A204.1 (cell line): ENCODE measurements around the gene HPSE2.

ENCODE experiments used
- FAIRE-seq: peaks from 2 replicates; lab custom pipeline; 2012; peaks lifted over from hg19 to GRCh38; lab: Jason Lieb, UNC

The HPSE2 gene

DNA sequence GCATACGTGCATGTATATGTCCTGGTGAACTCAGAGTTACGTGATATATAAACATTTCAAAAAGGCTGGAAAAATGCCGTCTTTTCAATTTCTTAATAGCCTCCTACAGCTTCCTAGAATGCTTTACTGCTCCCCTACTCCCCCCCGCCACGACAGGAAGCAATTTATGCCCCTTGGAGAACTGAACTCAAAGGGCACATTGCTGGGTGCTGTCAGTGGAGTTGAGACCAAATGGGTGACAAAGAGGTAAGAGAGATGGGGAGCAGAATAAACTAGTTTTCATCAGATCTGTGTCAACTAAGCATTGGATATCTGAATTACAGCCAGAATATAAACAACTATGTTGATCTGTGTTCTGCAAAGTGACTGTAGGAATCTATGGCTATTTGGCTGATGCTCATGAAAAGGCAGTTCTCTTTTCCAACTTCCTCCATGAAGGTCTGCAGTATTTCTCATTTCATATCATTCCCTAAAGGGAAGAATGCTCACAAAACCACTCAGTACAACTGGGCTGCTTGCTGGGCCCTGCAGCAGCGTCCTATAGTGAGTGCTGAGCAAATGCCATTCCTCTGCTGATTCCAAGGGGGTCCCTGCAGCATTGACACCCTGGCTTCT is 617.6 kb downstream of the HPSE2 start:
- no peak for FAIRE-seq

DNA sequence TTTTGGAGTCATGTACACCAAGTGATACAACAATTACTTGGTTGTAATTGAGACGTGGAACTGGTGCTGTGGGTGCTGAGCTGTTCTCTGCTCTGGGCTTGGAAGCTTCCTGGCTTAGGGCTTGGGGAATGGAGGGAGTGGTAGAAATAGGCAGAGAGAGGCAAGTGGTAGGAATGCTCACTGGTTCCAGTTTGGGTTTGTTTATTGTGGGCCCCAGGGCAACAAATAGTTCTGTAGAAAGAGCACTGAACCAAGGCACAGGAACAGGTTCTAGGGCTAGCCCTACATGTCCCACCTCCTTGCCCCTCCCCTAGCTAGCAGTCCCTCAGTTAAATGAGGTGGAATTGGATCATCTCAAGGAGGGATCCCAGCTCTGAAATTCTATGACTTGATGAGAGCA is 622.2 kb downstream of the HPSE2 start:
- FAIRE-seq, result no peak

DNA sequence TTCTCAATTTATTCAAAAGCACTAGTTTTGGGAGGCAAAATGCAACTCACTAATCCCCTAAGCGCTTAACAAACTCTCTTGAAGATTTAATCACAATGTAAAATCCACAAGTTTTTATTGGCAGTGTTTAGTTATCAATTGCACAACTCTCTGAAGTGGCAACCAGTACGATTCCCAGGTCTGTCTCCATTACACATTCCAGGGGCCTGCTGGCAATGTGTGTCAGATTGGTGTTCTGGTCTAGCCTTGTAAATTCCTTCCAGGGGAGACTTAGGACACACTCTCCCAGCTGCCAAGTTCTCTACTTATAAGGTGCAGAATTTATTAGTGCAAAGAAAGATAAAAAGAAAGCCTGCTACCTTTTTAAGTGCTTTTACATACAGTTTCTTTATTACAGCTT is 624.2 kb downstream of the HPSE2 start:
- FAIRE-seq, result no peak

DNA sequence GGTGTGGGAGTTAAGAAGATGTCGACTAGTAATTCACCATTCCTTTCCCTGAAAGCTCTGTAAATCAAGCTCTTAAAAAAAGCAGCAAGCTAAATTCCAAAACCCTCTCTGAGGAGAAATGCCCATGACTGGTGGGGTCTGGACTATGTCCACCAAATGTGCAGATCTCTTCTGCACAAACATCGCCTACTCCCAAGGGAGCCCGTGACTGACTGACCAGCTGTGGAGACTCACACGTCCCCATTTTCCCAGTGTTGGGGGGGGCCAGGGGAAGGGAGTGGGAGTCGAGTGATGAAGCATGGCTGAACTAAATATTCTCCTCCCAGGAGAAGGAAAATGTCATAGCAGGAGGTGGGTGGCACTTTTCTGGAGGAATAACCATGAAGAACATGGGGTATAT is 624.8 kb downstream of the HPSE2 start:
- no peak for FAIRE-seq

DNA sequence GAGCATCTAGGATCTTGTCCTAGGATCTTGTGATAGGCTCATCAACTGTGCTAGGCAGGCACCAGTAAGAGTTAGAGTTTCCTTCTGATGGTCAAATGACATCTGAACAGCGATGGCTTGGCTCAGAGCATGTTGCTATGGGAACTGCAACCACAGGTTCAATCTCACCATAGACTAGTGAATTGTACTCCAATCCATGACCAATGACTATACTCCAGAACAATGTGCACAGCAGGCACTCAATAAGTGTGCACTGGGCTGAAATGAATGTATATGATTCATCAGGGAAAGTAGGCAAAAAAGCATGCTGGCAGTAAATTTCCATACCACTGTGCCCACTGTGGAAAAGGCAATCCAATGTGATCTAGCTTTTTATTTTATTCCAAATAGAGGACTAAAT is 625.4 kb downstream of the HPSE2 start:
- FAIRE-seq, result no peak

DNA sequence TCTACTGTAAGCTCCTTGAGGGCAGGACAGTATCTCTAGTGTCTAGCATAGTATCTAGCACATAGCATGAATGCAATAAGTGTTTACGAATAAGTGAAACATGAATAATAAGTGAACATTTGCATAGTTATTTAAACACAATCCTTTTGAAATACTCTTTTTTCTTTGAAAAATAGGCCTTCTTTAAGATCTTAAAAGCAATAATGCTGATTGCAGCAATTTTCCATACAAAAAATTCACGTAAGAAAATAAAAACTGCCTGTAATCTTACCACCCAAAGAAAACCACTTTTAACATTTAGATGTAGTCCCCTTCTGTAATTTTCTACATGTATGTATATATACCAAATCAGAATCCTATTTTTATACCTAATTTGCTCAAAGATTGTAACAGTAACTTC is 626.4 kb downstream of the HPSE2 start:
- FAIRE-seq, result no peak

DNA sequence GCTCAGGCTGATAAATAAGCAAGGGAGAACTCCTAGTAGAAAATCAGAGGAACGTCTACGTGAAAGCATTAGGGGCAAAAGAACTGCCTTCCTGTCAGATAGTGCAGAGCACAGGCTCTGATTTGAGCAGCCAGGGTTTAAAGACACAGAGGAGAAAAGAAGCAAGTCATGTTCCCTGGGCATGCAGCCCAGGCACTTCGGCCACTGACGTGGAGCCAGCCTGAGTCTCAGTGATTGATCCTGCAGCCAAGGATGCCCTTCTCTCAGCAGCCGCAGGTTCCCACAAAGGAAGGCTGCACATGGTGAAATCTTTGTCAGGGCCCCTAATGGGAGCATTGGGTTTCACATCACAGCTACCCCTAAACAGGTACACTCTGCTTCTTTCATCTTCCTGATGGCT is 627.2 kb downstream of the HPSE2 start:
- no peak for FAIRE-seq

DNA sequence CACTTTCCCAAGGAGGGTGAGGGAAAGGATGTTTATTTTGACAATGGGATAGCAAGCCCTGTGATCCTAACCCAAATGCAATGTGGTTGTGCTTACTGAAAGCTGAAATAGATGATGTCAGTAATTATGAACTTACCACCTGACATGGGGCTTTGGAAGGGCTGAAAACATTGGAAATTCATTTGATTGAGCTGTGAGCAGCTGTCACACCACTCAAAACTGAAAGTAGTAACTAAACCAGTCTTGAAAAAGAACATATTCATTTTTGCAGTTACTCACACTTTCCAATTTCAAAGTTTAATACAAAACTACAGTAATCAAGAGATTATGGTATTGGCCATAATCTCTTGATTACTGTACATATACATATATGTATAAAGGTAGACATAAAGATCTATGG is 633.4 kb downstream of the HPSE2 start:
- no peak for FAIRE-seq

DNA sequence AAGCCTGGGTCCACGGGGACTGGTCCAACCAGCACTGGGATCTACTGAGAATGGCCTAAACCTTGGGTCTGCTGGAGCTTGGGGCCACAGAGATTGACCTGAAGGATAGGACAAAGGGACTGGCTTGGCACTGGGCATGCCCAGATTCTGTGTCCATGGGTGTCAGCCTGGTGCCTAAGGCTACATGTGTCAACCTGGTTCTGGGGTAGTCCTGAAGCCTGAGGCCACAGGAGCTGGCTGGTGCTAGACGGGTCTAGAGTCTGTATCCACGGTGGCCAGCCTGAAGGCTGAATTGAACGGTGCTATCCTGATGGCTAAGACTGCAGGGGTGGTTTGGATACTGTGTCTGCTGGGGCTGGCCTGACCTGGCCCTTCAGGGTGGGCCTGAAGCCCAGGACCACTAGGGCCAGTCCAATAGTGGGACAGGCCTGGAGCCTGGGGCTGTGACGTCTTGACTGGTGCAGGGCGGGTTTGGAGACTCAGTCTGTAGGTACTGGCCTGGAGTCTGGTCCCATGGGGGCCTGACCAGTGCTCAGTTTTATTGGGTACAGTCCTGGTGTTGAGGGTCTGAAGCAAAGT is 636.5 kb downstream of the HPSE2 start:
- FAIRE-seq, result no peak

DNA sequence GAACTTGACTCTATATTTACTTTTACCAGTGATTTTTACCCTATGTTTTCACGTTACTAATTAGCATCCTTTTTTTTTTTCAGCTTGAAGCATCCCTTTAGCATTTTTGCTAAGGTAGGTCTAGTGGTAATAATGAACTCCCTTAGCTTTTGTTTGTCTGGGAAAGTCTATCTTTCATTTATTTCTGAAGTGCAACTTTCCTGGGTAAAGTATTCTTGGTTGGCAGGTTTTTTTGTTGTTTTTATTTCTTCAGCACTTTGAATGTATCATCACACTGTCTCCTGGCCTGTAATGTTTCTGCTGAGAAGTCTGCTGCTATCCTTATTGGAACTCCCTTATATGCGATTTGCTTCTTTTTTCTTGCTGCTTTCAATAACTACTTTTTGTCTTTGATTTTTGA is 639.2 kb downstream of the HPSE2 start:
- FAIRE-seq, result no peak

DNA sequence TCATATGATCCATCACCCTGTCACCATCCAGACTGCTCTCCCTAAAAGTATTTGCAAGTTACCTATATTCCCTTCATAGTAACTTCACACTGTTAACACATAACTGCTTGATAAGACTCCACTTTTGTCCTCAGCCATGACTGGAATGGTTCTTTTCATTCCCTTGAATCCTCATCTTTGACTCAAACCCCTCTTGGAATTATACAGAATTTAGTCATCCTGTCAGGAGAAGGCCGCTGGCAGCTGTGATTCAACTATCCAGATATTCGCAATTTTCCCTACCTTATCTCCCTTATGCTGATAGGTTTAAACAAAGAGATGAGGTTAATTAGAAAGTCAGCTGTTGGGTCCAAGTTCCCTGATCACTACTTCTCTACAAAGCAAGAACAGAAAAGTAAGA is 646.0 kb downstream of the HPSE2 start:
- no peak for FAIRE-seq

DNA sequence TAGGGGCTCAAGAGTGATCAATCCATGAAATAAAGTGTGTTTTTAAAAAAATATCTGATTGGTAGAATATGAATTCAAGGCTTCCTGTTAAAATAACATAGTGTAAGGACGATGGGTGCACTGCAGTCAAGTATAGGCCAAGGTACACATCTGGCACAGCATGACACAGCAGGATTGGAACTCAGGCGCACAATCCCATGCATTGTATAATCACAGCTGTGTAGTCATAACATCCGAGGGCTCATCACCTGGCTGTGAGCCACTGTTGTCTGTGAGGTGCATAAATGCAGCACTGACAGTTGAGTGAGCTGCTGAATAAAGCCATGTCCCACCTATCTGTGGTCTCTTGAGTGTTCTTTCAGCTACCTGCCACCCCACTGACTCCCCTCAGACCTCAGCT is 646.6 kb downstream of the HPSE2 start:
- FAIRE-seq, result no peak

DNA sequence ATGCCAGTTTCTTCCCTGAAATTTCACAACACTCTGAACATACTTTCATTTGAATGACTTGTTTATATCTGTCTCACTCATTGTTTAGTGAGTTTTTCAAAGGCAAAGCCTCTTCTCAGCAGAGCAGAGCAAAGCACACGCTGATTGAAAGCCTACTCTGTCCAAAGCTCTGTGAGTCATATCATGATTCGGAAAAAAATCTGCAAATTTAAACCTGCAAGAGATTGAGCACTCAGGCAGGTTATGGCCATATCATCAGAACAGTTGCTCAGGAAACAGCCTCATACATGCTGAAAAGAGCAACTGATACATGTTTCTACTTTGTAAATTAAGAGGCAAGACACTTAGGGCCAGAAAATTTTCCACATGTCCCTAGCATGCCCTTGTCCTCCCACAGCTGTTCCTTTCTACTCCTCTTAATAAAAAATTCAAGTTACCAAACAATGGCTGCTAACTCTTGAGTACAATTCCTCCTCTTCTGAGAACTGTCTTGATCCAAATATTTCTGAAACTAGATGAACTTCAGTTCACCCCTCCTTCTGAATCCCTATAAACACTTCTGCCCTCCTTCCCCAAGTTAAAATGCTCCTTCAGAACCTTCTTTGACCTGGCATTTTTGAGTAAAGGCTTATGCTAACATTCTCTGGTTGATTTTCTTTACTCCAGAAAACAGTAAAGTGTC is 648.4 kb downstream of the HPSE2 start:
- FAIRE-seq, result no peak

DNA sequence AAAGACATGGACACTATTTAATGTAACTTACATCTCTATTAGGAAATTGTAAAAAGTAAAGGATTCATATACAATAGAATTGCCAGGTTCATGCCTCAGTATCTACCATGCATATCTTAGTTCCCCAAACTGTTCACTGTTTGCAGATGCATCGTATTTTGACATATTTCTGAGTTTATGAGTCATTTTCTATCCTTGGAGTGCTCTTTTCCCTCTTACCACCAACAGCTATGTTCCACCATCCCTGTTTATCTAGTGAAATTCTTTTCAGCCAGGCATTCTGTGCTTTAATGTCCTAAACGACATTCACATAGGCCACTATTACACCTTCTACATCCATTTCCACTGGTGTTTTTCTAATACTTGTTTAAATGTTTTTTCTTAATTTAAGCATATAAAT is 649.6 kb downstream of the HPSE2 start:
- FAIRE-seq, result no peak

DNA sequence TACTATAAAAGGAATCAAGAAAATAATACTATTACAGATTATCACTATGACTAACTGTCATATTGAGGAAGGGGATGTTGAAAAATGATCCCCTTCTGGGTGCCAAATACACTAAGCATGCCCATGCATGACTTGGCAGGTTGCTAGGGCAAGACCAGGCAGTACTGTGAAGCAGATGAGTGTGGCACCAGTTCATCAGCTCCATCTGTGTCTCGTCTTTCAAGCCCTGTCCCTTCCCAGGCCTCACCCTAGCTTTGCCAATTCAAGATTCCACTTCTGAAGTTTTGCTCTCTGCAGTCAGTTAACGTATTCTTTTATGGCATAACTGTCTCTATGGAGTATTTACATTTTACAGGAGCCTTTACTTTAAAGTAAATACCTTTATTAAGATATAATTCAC is 653.3 kb downstream of the HPSE2 start:
- no peak for FAIRE-seq

DNA sequence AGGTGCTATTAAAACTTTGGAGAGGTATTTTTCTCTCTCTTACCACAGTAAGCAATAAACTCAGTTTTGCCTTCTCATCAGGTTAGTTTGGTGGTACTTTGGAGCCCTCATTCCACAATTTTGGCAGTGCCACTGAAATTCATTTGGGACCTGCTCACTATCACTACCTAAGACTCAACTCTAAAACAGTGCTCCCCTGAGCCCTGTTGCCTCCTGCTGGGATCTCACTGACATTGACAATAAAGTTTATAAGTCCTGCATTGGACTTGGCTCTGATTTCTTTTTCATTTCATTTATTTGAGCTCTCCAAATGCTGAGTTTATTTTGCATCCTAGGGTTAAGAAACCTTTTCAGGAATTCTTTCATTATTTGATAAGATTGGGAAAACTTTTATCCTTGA is 658.1 kb downstream of the HPSE2 start:
- no peak for FAIRE-seq

DNA sequence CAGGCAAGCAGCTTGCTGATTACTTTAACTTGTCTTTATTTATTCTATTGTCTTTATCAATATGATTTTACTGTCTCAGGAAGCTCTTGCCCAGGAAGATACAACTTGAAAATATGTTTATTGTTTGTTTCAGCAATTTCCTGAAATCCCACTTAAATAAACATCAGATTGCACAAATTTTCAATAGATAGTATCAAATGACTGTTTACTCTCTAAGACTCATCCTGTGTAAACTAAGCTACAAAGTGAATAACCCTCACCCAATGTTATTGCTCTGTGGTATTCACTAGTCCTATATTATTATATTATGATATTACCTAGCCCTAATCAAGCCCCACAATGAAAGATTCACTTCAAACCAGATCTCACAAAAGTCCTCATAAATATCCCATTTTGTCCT is 658.5 kb downstream of the HPSE2 start:
- no peak for FAIRE-seq

DNA sequence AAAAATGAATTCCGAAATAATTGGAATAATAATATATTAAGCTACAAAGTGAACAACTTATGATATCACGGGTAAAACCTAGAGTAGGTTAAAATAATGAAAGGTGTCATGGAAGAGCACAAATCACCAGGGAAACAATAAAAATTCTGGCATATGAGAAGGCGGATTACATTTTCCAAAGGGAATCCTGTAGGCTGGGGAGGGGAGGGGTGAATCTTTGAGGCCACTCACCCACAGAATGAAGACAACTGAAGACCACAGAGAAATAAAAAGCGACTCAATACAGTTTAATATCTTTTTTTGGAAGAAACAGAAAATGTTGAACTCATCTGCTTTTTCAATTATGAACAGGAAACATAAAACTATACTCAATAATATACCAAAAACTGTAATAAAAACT is 659.6 kb downstream of the HPSE2 start:
- no peak for FAIRE-seq

DNA sequence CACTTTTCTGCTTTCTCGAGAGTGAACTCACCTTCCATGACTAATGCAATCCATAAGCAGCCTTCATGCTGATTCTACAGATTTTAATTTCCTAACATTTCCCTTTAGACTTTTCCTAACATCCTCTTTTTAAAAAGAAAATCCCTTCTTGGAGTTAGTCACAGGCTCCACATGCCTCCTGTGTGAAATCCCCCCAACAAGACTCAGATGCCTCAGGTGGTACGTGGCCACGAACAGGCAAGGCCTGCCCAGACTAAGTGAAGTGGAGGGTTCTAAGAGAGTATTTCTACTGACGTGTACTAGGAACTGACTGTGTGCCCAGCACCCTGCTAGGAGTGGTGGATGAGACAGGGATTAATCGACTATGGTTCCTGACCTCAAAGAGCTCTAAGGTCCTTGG is 663.1 kb downstream of the HPSE2 start:
- FAIRE-seq, result no peak

DNA sequence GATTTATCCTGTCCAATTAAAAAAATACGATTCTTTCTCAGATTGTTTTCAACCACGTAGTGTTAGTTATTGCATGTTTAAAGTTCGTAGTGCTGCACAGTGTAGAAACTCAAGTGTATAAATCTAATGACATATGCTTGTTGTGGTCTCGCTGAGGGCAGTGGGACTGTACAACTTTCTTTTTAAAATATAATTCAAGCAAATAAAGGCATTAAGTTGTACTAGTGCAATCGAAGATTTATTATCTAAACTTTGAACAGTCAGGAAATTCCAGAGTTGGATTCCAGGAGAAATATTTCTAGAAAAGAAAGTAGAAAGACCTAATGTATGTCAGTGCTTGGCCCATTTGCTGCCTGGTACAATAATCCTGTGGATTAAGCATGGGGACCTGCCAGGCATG is 664.8 kb downstream of the HPSE2 start:
- FAIRE-seq, result no peak

DNA sequence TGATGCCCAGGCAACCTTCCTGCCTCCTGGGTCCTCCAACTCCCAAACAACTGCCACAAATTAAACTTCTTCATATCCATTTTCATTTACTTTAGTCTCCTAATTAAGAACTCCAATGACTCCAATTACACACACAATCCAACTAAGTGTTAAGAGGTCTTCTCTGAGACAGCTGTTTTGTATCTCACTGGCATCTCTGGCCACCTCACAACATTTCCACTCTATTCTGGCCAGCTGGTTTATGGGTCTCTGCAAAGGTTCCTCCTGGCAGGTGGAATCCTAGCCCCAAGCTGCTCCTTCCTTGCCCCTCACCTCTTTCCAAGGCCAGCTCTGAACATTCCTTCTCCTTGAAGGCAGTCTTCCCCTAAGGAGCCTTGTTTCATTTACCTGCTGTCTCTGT is 665.8 kb downstream of the HPSE2 start:
- FAIRE-seq, result no peak

DNA sequence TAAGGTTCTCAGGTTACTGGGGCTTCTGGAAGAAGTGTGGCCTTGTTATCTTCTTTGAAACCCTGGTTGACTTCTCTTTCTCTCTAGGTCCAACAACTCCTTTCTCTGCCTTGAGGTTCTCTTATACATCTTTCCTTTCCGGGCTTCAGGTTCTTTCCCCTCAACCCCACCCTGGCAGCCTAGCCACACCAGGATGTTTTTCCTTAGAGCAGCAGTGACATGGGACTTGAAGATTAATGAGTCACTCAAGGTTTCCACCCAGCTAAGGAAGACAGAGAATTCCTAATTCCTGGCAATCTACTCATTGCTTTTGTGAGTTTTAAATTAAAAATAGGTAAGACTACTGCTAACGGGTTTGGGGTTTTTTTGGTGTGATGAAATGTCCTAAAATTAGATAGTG is 667.1 kb downstream of the HPSE2 start:
- FAIRE-seq, result no peak

DNA sequence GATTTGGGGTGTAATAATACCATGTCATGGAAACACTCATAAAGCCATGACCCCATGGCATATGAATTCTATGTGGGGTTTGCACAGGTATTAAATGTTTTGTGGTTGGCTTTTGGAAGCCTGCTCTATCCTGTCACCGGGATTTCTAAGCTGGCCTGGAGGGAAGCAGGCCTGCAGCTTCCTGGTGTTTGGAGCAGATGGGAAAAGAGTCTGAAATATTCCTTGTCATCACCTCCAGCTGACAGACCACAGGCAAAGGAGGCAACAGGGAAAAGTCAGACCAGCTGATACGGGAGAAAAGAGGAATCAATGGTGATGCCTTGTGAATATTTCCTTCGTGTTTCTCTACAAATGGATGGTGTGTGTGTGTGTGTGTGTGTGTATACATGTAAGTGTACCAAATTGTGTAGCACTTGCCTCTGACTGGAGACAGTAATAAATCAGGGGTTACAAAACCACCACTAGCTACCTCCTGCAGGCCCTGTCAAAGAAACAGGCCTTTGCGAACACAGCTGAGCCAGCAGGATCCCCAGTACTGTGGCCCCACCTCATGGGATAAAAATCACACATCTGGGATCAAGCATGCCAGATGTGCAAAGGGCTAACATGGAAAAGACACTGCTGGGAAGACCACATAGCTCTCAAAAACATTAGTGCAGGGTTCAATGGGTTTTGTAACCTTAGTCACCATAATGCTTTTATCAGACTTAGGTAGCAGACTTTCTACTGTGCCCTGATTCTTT is 668.1 kb downstream of the HPSE2 start:
- no peak for FAIRE-seq

DNA sequence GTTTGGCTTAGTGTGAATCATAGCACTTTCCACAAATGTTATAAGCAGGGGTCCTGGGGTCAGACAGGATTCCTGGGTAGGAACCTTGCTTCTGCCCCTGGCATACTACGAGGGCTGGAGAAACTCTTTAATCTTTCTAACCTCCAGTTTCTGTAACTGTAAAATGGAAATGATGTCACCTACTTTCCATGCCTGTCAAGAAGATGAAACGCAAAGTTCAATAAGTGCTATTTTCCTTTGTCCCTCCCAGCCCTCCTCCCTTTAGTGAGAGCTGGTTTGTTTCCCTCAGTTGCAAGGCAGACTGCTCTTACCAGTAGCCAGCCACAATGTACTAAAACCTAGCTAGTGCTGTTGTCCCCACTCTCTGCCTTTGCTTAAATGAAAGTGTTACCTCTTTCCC is 671.8 kb downstream of the HPSE2 start:
- FAIRE-seq, result no peak
